Thyroid gland (tissue), 4 donors: ENCODE measurements around the gene ELF5.

ENCODE experiments used
- POLR2A ChIP-seq, 2 donors: fragments of 450-650 bp; IDR thresholded peaks; one replicate each; pipeline ENCODE4 v1.6.1; 2017; ENCODE audit warnings: antibody characterized with exemption in 2 of 2, mild to moderate bottlenecking in 2 of 2, moderate library complexity in 1 of 2
- TF ChIP-seq, protein P1 (sequence below), 6 experiments: fragments of 200-600 bp in 3 of 6; fragments of 450-650 bp in 3 of 6; sonication (generic) in 3 of 6; IDR thresholded peaks; one replicate each; pipeline ENCODE4 v1.5.1; 2016 to 2019; ENCODE audit warnings: antibody characterized with exemption in 6 of 6, mild to moderate bottlenecking in 2 of 6, inconsistent platforms in 1 of 6, moderate library complexity in 1 of 6

DNA sequence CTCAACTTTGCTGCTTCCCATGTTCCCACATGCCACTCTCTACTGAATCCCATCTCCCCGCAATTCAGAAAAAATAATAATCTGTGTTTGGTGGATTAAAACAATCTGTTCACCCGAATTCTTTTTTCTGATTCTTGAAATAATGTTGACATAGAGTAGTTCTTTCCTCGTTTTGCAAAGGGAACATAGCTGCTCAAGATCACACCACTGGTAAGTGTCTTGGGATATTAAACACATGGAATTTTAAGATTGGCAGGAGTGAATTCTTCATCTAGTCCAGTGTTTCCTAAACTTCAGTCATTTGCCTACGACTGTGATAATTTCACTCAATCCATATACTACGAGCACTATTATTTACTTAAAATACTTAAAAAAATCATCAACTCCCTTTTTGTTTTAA lies 6.0 kb downstream of the ELF5 start:
- TF ChIP-seq, protein P1, sequence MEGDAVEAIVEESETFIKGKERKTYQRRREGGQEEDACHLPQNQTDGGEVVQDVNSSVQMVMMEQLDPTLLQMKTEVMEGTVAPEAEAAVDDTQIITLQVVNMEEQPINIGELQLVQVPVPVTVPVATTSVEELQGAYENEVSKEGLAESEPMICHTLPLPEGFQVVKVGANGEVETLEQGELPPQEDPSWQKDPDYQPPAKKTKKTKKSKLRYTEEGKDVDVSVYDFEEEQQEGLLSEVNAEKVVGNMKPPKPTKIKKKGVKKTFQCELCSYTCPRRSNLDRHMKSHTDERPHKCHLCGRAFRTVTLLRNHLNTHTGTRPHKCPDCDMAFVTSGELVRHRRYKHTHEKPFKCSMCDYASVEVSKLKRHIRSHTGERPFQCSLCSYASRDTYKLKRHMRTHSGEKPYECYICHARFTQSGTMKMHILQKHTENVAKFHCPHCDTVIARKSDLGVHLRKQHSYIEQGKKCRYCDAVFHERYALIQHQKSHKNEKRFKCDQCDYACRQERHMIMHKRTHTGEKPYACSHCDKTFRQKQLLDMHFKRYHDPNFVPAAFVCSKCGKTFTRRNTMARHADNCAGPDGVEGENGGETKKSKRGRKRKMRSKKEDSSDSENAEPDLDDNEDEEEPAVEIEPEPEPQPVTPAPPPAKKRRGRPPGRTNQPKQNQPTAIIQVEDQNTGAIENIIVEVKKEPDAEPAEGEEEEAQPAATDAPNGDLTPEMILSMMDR (IDR thresholded peaks at IDR 0.05) = no peak
- TF ChIP-seq POLR2A (IDR thresholded peaks at IDR 0.05) = no peak
